Measurements from ENCODE around the gene CDC42BPB. TPM values are rescaled to one million over a fixed set of nuclear protein-coding genes. Genes with fewer than 3 reads are reported as not detected.

Gene CDC42BPB
- total RNA-seq, 1 donor from 2014 or later: 96.5 TPM

DNA sequence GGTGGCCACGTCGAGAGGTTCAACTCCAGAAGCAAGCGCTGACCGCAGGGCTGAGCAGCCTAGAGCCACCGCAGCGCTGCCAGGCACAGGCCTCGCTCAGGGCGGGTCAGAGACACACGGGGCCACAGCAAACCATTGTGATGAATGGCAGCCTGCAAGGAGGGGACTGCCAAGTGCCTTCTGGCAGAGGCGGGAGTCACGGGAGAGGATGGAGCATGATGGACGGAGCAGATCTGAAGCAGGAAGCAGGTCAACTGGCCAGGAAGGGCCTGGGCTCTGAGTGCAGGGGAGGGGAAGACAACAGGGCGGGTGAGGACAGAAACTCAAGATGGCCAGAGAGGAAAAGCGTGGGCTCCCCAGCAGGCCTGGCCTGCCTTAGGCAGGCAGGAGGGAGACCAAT is 49.8 kb downstream of the CDC42BPB start:
- intact Hi-C loops (cut with DNase I): no loop called here
- Histone ChIP-seq H3K4me3 (no peak overlapping the region), H3K9me3 (no peaks in the 10 kb centered on the region), H3K27ac (no peak overlapping the region), H3K36me3 (peaks cover 19 to 50% of the 10 kb centered on the region in 2 donors), H3K4me1 (peaks cover 3% of the 10 kb centered on the region in 2 donors), H3K27me3 (no peaks in the 10 kb centered on the region)
- TF ChIP-seq, protein P1, sequence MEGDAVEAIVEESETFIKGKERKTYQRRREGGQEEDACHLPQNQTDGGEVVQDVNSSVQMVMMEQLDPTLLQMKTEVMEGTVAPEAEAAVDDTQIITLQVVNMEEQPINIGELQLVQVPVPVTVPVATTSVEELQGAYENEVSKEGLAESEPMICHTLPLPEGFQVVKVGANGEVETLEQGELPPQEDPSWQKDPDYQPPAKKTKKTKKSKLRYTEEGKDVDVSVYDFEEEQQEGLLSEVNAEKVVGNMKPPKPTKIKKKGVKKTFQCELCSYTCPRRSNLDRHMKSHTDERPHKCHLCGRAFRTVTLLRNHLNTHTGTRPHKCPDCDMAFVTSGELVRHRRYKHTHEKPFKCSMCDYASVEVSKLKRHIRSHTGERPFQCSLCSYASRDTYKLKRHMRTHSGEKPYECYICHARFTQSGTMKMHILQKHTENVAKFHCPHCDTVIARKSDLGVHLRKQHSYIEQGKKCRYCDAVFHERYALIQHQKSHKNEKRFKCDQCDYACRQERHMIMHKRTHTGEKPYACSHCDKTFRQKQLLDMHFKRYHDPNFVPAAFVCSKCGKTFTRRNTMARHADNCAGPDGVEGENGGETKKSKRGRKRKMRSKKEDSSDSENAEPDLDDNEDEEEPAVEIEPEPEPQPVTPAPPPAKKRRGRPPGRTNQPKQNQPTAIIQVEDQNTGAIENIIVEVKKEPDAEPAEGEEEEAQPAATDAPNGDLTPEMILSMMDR (IDR thresholded peaks at IDR 0.05): no peak
- DNase-seq (ENCODE audit: low spot score in 2 of 2): no peak

DNA sequence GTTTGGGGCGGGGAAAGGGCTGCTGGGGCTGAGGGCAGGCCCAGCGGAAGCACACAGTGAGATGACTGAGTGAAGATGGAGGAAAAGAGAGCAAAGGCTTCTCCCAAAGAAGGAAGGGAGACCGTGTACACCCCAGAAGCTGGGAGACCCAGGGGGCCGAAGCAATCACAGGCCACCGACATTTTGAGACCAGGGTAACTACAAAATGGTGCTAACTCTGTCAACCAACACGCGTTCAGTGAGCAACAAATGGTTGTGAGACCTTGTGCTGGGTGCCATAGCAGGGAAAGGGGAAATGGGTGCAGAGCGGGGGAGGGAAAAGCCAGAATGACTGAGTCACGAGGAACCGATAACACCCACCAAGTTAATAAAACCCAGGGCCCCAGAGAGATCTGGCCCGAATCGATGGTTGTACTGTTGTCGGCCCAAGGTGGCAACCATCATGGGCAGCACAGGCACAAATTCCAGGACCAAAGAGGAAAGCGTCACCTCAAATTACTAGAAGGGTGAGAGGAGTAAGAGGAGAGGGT is 50.3 kb downstream of the CDC42BPB start:
- Histone ChIP-seq H3K27me3 (no peaks in the 10 kb centered on the region), H3K36me3 (peaks cover 22 to 55% of the 10 kb centered on the region in 2 donors), H3K27ac (no peak overlapping the region), H3K4me3 (no peak overlapping the region), H3K9me3 (no peaks in the 10 kb centered on the region), H3K4me1 (peaks cover 3% of the 10 kb centered on the region in 2 donors)
- DNase-seq (ENCODE audit: low spot score in 2 of 2): no peak
- TF ChIP-seq, protein P1 (IDR thresholded peaks at IDR 0.05): no peak
- intact Hi-C loops (cut with DNase I): no loop called here

DNA sequence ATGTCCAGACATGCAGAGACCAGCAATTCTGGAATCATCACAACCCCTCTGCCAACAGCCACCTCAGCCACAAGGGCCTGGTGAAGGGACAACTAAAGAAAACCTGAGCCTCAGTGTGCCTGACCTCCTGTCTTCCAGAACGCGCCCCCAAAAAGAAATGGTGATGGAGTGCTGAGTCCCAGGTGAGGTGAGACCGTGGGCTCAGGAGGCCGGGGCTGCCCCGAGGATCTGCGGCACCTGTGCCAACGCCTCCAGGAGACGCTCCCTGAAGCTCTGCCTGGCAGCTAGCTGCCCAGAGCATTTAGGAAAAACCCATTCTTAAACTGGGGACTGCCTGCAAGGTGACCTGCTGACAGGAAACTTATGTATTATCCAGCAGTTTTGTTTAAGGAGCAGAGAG is 51.2 kb downstream of the CDC42BPB start:
- H3K27me3 ChIP-seq: no peaks in the 10 kb centered on the region
- H3K4me1 ChIP-seq: peaks cover 3% of the 10 kb centered on the region in 2 donors
- intact Hi-C loops (cut with DNase I): no loop called here
- H3K27ac ChIP-seq: no peak overlapping the region
- H3K36me3 ChIP-seq: peaks cover 30 to 61% of the 10 kb centered on the region in 2 donors
- H3K4me3 ChIP-seq: no peak overlapping the region
- TF ChIP-seq, protein P1 (IDR thresholded peaks at IDR 0.05): no peak
- DNase-seq (ENCODE audit: low spot score in 2 of 2): no peak
- H3K9me3 ChIP-seq: no peaks in the 10 kb centered on the region

DNA sequence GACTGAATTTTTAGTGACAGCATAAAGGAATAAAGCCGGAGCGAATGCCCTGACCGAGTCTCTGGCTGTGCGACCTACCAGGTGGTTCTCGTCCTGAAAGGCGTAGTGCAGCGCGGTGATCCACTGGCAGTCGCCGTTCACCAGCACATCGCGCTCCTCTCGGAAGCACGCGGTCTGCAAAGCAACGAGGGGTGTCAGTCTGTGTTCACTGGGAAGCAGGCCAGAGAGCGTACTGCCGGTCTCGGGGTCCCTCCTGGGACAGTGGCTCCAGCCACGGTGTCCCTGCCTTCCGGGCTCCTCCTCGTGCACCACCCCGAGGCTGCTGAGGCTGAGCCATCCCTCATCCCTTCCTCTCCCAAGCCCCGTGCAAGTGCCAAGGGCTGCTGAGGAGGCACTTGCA is 53.5 kb downstream of the CDC42BPB start:
- Histone ChIP-seq H3K36me3 (peaks cover 42 to 64% of the 10 kb centered on the region in 2 donors), H3K4me3 (no peak overlapping the region), H3K27ac (no peak overlapping the region), H3K9me3 (no peaks in the 10 kb centered on the region), H3K27me3 (no peaks in the 10 kb centered on the region), H3K4me1 (no peaks in the 10 kb centered on the region)
- DNase-seq (ENCODE audit: low spot score in 2 of 2): no peak
- TF ChIP-seq, protein P1 (IDR thresholded peaks at IDR 0.05): no peak
- intact Hi-C loops (cut with DNase I): no loop called here

DNA sequence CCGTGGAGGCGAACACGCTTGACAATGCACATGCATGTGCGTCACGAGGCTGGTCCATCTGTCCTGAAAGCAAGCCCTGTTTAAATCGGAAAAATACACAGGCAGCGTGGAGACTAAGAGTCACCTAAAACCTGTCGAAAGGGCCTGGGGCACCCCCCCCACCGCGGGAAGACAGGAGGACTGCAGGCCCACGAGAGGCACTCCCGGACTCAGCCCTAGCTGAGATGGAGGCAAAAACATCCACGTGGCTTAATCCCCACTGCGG is 54.1 kb downstream of the CDC42BPB start:
- Histone ChIP-seq H3K4me1 (no peaks in the 10 kb centered on the region), H3K27me3 (no peaks in the 10 kb centered on the region), H3K9me3 (no peaks in the 10 kb centered on the region), H3K4me3 (no peak overlapping the region), H3K27ac (no peak overlapping the region), H3K36me3 (peaks cover 45 to 65% of the 10 kb centered on the region in 2 donors)
- intact Hi-C loops (cut with DNase I): no loop called here
- DNase-seq (ENCODE audit: low spot score in 2 of 2): no peak
- TF ChIP-seq, protein P1 (IDR thresholded peaks at IDR 0.05): no peak

All from ascending aorta (tissue), 2 donors.